Measurements from ENCODE around the gene FEZF1.

The FEZF1 gene

DNA sequence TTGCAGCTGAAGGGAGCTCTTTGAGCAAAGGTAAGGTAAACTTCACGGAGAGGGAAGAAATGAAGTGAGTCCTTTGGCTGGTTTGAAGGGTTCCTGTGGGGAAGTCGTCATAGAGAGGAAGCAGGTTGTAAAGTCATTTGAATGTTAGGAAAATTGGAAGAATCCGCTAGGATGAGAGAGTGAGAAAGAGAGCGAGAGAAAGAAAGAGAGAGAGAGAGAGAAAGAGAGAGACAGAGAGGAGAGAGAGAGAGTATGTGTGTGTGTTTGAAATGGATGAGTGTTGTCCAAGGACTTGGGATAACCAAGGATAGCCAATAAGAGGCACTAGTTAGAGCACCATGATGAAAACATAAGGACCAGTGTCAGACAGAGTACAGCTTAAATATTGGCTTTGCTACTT lies 43.1 kb downstream of the FEZF1 start:
- DNase-seq, result no peak

DNA sequence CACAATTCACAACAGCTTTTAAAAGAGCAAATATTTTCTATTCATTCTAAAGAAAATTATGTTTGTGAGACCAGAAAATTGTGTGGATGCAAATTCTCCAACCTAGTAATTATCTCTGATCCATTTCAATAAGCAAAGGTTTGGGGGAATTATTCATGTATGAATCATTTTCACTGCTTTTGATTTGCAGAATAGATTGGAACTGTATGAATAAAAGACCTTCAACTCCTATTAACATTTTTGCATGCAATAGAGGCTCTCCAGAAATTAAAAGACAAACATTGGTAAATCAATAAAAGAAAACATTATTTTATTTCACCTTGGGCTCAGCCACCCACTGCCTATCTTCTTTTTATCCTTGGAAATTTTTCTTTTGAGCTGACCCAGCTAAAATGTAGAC lies 43.5 kb downstream of the FEZF1 start:
- DNase-seq, result no peak

GRCh38 chr7:122260336-122260735 lies 44.2 kb downstream of the FEZF1 start:
- DNase-seq, result no peak

DNA sequence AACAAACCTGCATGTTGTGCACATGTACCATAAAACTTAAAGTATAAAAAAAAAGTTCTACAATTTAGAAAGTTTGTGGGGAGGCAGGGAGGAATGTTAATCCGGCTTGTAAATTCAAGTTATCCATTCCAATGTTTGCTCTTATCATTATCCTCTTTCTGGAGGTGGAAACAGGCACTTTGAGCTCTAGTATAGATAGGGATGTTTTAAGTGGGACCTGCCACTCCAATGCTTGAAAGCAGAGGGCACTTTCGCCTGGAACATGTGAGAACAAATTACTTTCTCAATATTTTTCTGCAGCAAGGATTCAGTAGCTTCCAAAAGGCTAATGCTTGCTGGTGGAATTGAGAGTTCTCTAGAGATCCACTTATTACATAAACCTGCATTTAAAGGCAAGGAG lies 45.6 kb downstream of the FEZF1 start:
- no peak for DNase-seq

DNA sequence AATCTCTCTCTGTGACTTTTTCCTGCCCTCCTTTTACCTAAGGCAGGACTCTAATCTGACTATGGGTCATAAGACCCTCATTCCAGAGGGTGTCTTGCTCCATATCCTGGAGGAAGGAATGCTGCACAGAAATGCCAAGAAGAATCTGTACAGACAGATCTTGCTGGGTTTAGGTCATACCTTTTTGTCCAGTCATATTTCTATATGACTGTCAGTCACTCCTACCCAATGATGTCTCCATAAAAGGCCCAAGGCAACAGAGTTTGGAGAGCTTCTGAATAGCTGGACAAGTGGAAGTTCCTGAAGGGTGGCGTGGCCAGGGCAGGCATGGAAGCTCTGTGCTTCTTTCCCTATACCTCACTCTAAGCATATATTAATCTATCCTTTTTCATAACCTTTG lies 47.5 kb downstream of the FEZF1 start:
- DNase-seq, result no peak

DNA sequence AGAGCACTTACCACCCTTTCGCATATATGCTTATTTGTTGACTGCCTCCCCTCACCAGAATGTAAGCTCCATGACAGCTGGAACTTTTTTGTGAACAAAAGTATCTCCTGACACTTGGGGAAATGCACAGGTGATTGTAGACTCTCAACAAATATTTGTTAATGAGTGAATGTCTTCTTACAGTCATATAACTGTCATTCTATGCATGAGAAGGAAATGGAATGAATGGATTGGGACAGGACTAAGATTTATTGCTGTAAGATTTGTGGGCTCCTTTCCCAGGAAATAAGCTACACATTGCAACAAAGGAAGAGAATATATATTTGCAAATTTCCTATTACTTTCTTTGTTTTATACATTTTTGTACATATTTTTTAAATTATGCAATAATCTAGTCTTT lies 48.5 kb downstream of the FEZF1 start:
- DNase-seq, result no peak

DNA sequence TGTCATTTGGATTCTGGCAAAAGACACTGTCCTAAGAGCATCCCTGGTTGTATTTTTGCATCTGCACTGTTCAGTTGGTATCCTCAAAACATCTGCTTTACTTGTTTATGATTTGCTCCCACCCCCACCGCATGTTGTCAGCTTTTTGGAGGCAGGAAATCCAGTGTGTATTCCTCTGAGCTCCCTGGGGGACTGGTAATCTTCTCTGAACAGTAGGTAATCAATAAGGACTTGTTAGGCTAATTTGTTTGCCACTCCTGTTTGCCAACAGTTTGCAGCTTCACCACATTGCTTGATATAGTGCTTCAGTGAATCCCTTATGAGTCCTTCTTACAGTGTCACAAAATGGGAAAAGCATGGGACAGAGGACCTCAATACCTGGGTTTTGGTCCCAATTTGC lies 49.1 kb downstream of the FEZF1 start:
- DNase-seq, result no peak
